GM18517 (cell line): ENCODE data around the gene FBXO39.
"Not testable (repeated sequence)": the region's sequence is repeated elsewhere in the genome, so short reads cannot be mapped to it uniquely, and the experiment has no call there.

Experiments
- ATAC-seq: cut with Tn5 transposase; IDR thresholded peaks from one replicate; pipeline ENCODE4 v1.9.1; 2021; ENCODE audit warnings: mild to moderate bottlenecking, moderate library complexity; ENCODE audit not compliant: unreplicated experiment

The FBXO39 gene

GRCh38 chr17:6775871-6776405, at the start of gene FBXO39:
TSS of gene FBXO39 (plus strand) at chr17:6776215. CDS start at chr17:6779869, 3,654 bp downstream.
- ATAC-seq: no peak

DNA sequence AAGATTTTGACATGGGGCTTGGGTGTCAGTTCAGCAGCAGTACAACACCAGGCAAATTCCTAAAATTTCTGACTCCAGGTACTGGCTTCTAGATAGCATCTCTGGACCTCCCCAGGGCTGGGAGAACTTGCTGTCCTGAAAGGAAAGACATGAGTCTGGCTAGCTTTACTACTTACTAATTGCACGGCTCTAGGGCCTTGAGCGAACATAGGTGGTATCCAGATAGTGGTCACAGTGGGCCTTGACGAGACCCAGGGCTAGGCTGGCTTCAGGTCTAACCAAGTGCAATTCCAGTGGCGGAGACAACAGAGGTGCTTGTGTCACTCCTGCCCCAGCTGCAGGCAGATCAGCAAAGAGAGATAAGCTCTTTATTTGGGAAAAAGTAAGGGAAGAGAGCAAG, 46.5 kb upstream of the FBXO39 start:
- no peak for ATAC-seq

DNA sequence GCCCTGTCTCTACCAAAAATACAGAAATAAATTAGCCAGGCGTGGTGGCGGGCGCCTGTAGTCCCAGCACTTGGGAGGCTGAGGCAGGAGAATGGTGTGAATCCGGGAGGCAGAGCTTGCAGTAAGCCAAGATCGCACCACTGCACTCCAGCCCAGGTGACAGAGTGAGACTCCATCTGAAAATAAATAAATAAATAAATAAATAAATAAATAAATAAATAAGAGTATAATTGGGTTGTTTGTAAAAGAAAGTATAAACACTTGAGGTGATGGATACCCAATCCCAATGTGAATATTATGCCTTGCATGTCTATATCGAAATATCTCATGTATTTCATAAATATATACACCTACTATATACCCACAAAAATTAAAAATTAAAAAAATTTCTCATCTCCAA, 29.4 kb upstream of the FBXO39 start:
- not testable (repeated sequence) for ATAC-seq

GRCh38 chr17:6748617-6749016, 27.4 kb upstream of the FBXO39 start:
- ATAC-seq: no peak

DNA sequence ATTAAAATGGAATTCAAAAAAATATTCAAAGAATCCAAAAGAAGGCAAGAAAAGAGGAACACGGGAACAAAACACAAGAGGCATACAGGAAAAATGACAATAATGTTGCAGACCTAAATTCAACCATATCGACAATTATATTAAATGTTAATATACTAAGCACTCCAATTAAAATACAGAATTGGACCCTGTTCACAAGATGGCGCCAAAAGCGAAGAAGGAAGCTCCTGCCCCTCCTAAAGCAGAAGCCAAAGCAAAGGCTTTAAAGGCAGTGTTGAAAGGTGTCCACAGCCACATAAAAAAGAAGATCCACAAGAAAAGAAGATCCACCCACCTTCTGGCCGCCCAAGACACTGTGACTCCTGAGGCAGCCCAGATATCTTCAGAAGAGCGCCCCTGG, 26.5 kb upstream of the FBXO39 start:
- no peak for ATAC-seq

GRCh38 chr17:6752068-6752909, 23.7 kb upstream of the FBXO39 start:
- no peak for ATAC-seq

- ATAC-seq: no peak
Measured at GRCh38 chr17:6753006-6753445, 23.0 kb upstream of the FBXO39 start.

DNA sequence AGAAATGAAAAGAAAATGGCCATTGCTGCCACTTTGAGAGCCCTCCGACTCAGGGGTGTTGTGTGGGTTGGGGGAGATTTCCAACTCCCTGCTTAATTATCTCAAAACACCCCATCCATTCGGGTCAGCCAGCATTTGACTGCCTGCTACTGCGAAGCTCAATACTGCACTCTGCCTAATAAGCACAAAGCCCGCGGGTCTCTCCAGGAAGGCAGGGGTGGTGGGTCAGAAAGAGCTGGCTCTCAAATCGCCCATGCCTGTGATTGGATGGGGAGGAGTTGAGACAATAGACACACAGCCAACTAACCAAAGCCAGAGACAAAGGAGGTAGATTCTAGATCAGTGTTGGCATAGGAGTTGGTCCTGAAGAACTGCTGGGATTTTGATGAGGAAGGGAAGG, 22.5 kb upstream of the FBXO39 start:
- ATAC-seq: no peak

GRCh38 chr17:6755281-6755680, 20.7 kb upstream of the FBXO39 start:
- no peak for ATAC-seq

DNA sequence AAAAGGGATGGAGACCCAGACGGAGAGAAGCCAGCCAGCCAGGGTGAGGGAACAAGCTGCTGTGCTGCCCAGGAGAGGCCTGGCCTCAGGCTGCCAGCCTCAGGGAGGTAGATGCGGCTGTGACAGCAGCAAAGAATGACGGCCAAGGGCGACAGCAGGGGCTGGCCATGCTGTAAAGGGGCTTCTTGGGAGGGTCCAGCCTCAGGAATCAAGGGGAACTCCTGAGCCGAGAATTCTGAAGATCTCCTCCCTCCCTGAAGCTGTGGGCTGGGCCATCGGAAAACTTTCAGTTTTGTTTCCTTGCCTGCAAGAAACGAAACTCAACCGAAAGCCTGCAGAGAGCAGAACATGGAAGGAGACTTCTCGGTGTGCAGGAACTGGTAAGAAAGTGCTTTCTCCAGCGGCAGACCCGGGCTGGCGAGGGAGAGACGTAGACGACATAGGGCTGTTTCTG, 20.3 kb upstream of the FBXO39 start, which contains the start of gene XAF1:
Gene XAF1, plus strand, starts transcription at position 316 of the 454 bp plus-strand sequence. Its CDS starts 33 bp downstream, at position 349.
- no peak for ATAC-seq

GRCh38 chr17:6756425-6757031, 19.5 kb upstream of the FBXO39 start:
- no peak for ATAC-seq

DNA sequence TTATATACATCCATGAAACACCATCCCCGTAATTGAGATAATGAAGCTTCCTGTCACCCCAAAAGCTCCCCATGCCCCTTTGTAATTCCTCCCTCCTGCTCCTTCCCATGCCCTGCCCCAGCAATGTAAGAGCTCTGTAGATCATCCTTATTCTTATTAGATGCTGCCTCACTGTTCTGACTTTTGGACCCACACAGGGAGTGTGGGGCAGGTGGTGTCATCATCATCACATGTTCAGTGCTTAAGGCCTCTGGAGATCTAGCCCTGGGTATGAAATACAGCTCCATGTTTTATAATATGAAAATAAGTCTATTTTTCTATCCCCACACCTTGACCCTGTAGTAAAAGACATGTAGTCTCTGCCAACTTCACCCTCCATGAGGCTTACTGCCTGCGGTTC, 18.3 kb upstream of the FBXO39 start:
- no peak for ATAC-seq

GRCh38 chr17:6761779-6762178, 14.2 kb upstream of the FBXO39 start:
- no peak for ATAC-seq

DNA sequence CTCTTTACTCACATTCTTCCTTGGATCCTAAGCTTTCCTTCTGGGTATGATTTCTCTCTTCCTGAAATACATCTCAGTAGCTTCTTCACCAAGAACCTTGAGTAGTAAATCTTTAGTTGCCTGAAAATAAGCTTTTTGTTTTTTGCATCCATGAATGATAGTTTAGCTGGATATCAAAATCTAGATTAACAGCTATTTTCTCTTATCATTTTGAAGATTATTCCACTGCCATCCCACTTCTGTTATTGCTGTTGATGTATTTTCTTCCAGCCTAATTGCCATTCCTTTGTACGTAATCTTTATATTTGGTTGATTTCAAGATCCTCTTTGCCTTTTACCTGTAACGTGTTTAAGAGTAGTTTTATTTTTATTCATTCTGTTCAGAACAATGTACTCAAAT, 7.6 kb upstream of the FBXO39 start:
- ATAC-seq: no peak

DNA sequence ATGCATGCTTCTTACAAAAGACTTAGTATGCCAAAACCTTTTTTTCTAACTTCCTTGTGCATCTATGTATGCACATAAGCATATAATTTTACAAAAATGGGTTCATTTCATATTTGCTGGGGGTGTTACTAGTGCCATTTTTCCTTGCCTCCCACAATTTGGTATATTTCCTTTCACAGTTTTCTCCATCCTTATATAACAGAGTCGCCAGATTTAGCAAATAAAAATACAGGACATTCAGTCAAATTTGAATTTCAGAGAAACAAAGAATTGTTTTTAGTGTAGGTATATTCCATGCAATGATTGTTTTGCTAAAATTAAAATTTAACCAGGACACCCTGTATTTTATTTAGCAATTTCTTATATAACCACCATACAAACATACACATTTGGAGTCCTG, 4.0 kb upstream of the FBXO39 start:
- no peak for ATAC-seq

DNA sequence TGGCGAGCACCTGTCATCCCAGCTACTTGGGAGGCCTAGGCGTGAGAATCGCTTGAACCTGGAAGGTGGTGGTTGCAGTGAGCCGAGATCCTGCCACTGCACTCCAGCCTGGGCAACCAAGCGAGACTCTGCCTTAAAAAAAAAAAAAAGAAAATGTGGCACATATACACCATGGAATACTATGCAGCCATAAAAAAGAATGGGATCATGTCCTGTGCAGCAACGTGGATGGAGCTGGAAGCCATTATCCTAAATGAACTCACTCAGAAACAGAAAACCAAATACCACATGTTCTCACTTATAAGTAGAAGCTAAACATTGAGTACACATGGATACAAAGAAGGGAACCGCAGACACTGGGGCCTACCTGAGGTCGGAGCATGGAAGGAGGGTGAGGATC, 1.1 kb upstream of the FBXO39 start:
- ATAC-seq: not testable (repeated sequence)

- ATAC-seq: no peak
Measured at GRCh38 chr17:6779411-6779810, 3.4 kb downstream of the FBXO39 start.

- no peak for ATAC-seq
Measured at GRCh38 chr17:6780001-6780400, 4.0 kb downstream of the FBXO39 start.

DNA sequence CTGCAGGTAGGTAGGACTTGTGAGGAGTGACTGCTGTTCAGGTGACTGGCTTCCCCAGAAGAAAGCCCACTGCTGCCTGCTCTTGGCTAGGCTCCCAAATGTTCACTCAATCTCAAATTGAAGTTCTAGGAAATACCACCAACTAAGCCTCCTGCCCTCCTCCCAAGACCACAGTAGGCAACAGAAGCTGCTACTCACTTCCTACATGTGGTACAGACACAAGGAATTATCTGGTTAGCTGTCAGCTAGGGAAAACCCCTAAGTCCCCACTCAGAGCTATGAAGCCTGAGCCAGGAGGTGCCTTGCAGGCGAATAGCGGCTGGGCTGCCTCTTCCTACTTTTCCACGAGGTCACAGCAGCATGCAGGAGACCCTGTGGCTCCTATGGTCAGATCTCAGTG, 4.9 kb downstream of the FBXO39 start:
- no peak for ATAC-seq

DNA sequence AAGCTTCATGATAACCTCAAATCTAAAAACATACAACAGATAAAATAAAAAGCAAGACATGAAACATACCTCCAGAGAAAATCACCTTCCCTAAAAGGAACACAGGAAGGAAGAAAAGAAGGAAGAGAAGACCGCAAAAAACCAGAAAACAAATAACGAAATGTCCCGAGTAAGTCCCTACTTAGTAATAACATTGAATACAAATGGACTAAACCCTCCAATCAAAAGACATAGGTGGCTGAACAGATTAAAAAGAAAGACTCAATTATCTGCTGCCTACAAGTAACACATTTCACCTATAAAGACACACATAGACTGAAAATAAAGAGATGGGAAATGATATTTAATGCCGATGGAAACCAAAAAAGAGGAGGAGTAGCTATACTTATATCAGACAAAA, 6.2 kb downstream of the FBXO39 start:
- no peak for ATAC-seq

DNA sequence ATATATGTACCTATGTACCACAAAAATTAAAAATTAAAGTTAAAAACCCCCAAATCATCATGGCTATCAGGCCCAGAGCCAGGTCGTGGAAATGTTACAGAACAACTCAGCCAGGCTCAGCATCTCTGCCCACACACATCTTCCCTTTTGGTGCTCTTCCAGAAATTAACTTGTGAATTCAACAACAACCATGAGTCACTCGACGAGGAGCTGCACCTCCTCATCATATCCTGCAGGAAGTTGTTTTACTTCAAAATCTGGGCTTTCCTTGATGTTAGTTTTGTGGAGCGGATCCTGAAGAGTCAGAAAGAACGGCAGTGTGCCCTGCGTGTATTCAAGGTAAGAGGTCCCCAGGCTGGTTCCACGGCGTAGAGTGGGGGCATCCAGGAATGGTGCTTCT, 10.6 kb downstream of the FBXO39 start:
- no peak for ATAC-seq
